SIG-M5 treated with dmso at 0.1 percent for 504 hours (cell line): ENCODE data around the gene PCDHB10.
A peak's percentile ranks its signal among the peaks of the same experiment; 100 is the strongest.
"Not testable (repeated sequence)": the region's sequence is repeated elsewhere in the genome, so short reads cannot be mapped to it uniquely, and the experiment has no call there.

Source experiments
- DNase-seq: peaks from one replicate; lab custom pipeline; 2025; ENCODE audit not compliant: unreplicated experiment; lab: John Stamatoyannopoulos, UW

The PCDHB10 gene

GRCh38 chr5:141192110-141192725 lies at the start of gene PCDHB10:
PCDHB10 (plus strand) TSS chr5:141192353; CDS start chr5:141192553, 200 bp downstream.
- peak; percentile 44 for DNase-seq

- no peak for DNase-seq
Measured at GRCh38 chr5:141149812-141150211, 42.3 kb upstream of the PCDHB10 start, which contains the start of gene PCDHB6. PCDHB6 (plus strand) TSS chr5:141150057; CDS start chr5:141150258, 201 bp downstream.

- no peak for DNase-seq
Measured at GRCh38 chr5:141150224-141150992, 41.7 kb upstream of the PCDHB10 start.

- DNase-seq = no peak
Measured at GRCh38 chr5:141150993-141151325, 41.2 kb upstream of the PCDHB10 start.

GRCh38 chr5:141151632-141152031 lies 40.5 kb upstream of the PCDHB10 start:
- not testable (repeated sequence) for DNase-seq

GRCh38 chr5:141152096-141152495 lies 40.1 kb upstream of the PCDHB10 start:
- DNase-seq = not testable (repeated sequence)

- DNase-seq = no peak
Measured at GRCh38 chr5:141155540-141156374, 36.4 kb upstream of the PCDHB10 start.

- DNase-seq = not testable (repeated sequence)
Measured at GRCh38 chr5:141157356-141157755, 34.8 kb upstream of the PCDHB10 start.

GRCh38 chr5:141157901-141158300 lies 34.3 kb upstream of the PCDHB10 start:
- DNase-seq = not testable (repeated sequence)

- no peak for DNase-seq
Measured at GRCh38 chr5:141172381-141173204, 19.6 kb upstream of the PCDHB10 start, which contains the start of gene PCDHB7. PCDHB7 (plus strand) TSS chr5:141172644; CDS start chr5:141172836, 192 bp downstream.

GRCh38 chr5:141174291-141175104 lies 17.7 kb upstream of the PCDHB10 start:
- not testable (repeated sequence) for DNase-seq

- no peak for DNase-seq
Measured at GRCh38 chr5:141175933-141176332, 16.2 kb upstream of the PCDHB10 start.

GRCh38 chr5:141177577-141178191 lies 14.5 kb upstream of the PCDHB10 start, which contains the start of gene PCDHB8:
PCDHB8 (plus strand) TSS chr5:141177790; CDS start chr5:141178035, 245 bp downstream.
- DNase-seq = not testable (repeated sequence)

- DNase-seq = not testable (repeated sequence)
Measured at GRCh38 chr5:141179371-141179770, 12.8 kb upstream of the PCDHB10 start.

- DNase-seq = not testable (repeated sequence)
Measured at GRCh38 chr5:141179876-141180275, 12.3 kb upstream of the PCDHB10 start.

GRCh38 chr5:141180313-141180712 lies 11.8 kb upstream of the PCDHB10 start:
- DNase-seq = no peak

GRCh38 chr5:141182248-141182647 lies 9.9 kb upstream of the PCDHB10 start, which contains the start of gene PCDHB16:
PCDHB16 (plus strand) TSS chr5:141182387; CDS start chr5:141182560, 173 bp downstream.
- peak; percentile 18 for DNase-seq

GRCh38 chr5:141184117-141184855 lies 7.9 kb upstream of the PCDHB10 start:
- DNase-seq = not testable (repeated sequence)
